Activated naive CD4-positive, alpha-beta T cell treated with anti-CD3 and anti-CD28 coated beads, Interleukin-2, amount 10 ng/mL, durations not matched to agents 7 days and 5 days (primary cell): ENCODE data around the gene SORCS2.

Experiments used
- CTCF ChIA-PET: fragments of 350-600 bp; sonication (Branson Sonifier 250); formaldehyde crosslinking; loops from one replicate; lab custom pipeline; 2021; ENCODE audit warnings: antibody characterized with exemption; lab: Charles Lee
- DNase-seq: peaks from one replicate; pipeline ENCODE4 v3.0.0-alpha.2; 2020
- H3K27ac Mint-ChIP-seq: one replicate; pipeline ENCODE4 v1.8.0; 2021; ENCODE audit warnings: mild to moderate bottlenecking, moderate library complexity, mixed read lengths
- H3K27me3 Mint-ChIP-seq: one replicate; pipeline ENCODE4 v1.8.0; 2021; ENCODE audit warnings: mild to moderate bottlenecking, mixed read lengths
- H3K36me3 Mint-ChIP-seq: one replicate; pipeline ENCODE4 v1.8.0; 2021; ENCODE audit warnings: mixed read lengths
- H3K4me1 Mint-ChIP-seq: one replicate; pipeline ENCODE4 v1.8.0; 2021; ENCODE audit warnings: mixed read lengths
- H3K4me3 Mint-ChIP-seq: one replicate; pipeline ENCODE4 v1.8.0; 2021; ENCODE audit warnings: mild to moderate bottlenecking, moderate library complexity, mixed read lengths
- H3K9me3 Mint-ChIP-seq: one replicate; pipeline ENCODE4 v1.8.0; 2021; ENCODE audit warnings: mixed read lengths

The SORCS2 gene

DNA sequence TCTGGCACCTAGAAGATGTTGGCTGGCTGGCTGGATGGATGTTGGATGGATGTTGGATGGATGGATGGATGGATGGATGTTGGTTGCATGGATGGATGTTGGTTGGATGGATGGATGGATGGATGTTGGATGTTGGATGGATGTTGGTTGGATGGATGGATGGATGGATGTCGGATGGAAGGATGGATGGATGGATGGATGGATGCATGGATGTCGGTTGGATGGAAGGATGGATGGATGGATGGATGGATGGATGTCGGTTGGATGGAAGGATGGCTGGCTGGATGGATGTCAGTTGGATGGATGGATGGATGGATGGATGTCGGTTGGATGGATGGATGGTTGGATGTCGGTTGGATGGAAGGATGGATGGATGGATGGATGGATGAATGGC lies 145.7 kb downstream of the SORCS2 start:
- no peak overlapping the region for H3K4me3 Mint-ChIP-seq
- H3K36me3 Mint-ChIP-seq: no peaks in the 10 kb centered on the region
- no peak overlapping the region for H3K27ac Mint-ChIP-seq
- no peaks in the 10 kb centered on the region for H3K27me3 Mint-ChIP-seq
- CTCF ChIA-PET: no interaction called here
- H3K4me1 Mint-ChIP-seq: no peaks in the 10 kb centered on the region
- DNase-seq: no peak
- H3K9me3 Mint-ChIP-seq: peaks cover 7% of the 10 kb centered on the region

DNA sequence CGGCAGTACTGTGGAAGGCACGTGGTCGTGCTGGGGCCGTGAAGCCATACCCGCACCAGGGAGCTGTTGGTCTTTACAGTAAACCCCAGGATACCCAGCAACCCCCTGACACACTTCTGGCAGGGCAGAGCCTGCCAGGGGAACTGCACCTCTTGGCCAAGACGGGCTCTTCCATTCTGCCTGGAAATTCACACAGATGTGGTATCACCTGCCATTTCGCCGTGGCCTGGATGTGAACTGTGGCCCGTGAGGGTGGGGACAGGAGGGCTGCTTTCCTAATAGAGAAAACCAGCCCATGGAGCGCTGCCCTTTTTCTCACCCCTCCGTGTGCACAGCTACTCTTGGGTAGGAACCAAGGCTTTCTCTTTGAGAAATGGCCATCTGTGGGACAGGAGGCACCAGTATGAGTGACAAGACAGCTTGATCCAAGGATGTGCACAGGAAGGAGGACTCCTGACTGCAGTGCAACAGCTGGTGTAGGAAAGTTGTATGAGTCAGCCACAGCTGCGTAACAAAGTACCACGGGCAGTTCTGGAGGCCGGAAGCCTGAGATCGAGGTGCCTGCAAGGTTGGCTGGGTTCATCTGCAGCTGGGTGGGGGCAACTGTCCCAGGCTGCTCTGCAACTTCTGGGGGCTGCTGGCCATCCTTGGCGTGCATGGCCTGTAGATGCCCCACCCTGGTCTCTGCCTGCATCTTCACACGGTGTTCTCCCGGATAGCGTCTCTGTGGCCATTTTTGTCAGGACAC lies 146.7 kb downstream of the SORCS2 start:
- no peak for DNase-seq
- H3K27ac Mint-ChIP-seq: no peak overlapping the region
- no peaks in the 10 kb centered on the region for H3K36me3 Mint-ChIP-seq
- no peak overlapping the region for H3K4me3 Mint-ChIP-seq
- CTCF ChIA-PET: no interaction called here
- no peaks in the 10 kb centered on the region for H3K27me3 Mint-ChIP-seq
- peaks cover 7% of the 10 kb centered on the region for H3K9me3 Mint-ChIP-seq
- no peaks in the 10 kb centered on the region for H3K4me1 Mint-ChIP-seq

DNA sequence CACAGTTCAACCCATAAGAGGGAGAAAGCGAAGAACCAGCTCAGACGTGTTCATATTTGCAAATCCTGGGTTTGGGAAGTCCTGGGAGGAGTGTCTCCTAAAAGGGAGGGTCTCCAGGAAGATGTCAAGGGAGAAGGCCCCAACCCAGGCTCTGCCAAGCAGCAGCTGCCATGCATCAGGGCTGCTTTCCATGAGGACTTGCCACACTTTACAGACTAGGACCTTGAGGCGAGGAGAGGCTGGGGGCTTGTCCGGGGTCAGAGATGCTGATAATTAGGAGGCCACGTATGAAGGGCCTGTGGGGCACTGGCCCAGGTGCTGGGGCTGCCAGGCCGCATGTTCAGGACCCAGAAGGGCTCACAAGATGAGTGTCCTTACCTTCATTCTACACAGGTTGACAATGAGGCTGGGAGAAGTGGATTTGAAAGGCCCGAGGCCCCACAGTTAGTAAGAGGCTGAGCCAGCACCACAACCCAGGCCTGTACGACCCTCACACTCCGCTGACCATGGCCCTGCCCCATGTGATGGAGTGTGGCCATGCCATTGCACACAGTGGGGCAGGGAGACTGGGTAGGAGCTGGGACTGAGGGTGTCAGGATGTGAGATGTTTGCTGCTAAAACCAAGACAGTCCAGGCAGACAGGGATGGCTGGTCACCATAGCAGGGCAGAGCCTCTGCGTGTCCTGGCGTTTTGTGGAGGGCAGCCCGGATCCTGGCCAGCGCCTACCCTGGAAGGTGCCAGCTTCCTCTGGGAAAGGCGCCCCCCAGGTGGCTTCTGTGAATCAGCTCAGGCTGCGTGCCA lies 147.6 kb downstream of the SORCS2 start:
- no peaks in the 10 kb centered on the region for H3K4me1 Mint-ChIP-seq
- peaks cover 4% of the 10 kb centered on the region for H3K27me3 Mint-ChIP-seq
- no peak overlapping the region for H3K27ac Mint-ChIP-seq
- no peak for DNase-seq
- H3K36me3 Mint-ChIP-seq: no peaks in the 10 kb centered on the region
- H3K4me3 Mint-ChIP-seq: no peak overlapping the region
- H3K9me3 Mint-ChIP-seq: peaks cover 7% of the 10 kb centered on the region
- CTCF ChIA-PET: no interaction called here

DNA sequence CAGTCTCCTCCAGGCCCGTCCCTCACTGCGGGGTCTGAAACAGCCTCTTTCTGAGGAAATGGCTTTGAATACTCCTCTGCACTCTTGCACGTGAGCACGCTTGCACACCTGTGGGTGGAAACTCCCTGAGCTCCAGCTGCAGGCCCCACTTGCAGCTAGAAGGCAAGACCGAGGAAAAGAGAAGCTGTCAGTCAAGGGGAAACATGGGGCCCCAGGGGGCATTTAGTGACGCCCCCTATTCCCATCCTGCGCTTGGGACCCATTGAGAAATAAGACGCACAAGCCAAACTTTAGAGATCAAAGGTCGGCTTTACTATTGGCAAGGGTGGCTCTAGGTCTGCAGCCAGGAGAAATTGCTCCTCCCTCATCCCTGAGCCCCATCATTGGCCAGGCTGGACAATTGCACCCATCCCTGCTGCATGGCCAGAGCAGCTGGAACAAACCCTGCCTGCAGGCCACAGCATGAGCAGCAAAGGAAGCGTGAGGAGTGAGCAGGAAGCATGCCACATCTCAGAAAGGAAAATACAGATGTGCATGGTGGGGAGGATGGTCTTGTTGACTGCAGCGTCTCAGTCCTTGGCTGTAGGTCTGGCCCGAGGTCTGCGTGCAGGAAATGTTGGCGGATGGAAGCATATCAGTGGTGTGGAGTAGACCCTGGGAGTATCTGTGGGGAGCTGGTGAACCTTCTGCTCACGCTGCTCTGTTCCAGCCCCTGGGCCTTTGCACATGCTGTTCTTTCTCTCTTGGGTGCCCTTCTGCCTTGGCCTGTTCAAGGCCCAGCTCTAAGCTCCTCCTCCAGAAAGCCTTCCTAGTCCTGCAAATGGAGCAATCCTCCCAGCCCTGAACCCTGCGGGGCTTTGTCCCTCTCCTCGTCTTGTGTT lies 148.5 kb downstream of the SORCS2 start:
- Mint-ChIP-seq H3K9me3 (peaks cover 11% of the 10 kb centered on the region), H3K27ac (no peak overlapping the region), H3K4me3 (no peak overlapping the region), H3K27me3 (peaks cover 4% of the 10 kb centered on the region), H3K4me1 (no peaks in the 10 kb centered on the region), H3K36me3 (no peaks in the 10 kb centered on the region)
- CTCF ChIA-PET: no interaction called here
- no peak for DNase-seq

DNA sequence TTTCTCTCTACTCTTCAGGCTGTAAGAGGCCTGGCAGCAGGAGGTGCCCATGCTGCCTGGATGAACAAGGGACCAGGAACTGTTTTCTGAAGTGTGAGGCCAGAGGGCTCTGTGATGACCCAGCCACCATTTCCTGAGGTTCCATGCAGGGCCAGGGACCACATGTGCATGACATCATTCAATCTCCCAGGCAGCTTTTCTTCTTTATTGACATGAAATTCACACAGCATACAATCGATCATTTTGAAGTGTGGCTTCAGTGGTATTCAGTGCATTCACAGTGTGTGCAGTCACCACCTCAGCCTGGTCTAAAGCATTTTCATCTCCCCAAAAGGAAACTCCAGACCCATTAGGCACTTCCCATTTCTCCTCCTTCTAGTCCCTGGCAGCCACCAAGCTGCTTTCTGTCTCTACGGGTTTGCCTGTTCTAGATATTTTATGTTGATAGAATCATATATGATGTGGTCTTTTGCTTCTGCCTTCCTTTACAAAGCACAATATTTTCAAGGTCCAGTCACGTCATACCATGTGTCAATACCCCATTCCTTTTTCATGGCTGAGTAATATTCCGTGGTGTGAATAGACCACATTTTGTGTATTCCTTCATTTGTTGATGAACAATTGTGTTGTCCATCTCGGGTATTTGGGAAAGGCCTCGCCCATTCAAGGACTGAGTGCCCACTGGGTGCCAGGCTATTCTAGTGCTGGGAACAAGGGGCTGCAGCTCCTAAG lies 149.3 kb downstream of the SORCS2 start:
- no peak overlapping the region for H3K4me3 Mint-ChIP-seq
- H3K9me3 Mint-ChIP-seq: peaks cover 15% of the 10 kb centered on the region
- no peaks in the 10 kb centered on the region for H3K36me3 Mint-ChIP-seq
- H3K4me1 Mint-ChIP-seq: no peaks in the 10 kb centered on the region
- no peak for DNase-seq
- H3K27me3 Mint-ChIP-seq: peaks cover 4% of the 10 kb centered on the region
- CTCF ChIA-PET: no interaction called here
- H3K27ac Mint-ChIP-seq: no peak overlapping the region

DNA sequence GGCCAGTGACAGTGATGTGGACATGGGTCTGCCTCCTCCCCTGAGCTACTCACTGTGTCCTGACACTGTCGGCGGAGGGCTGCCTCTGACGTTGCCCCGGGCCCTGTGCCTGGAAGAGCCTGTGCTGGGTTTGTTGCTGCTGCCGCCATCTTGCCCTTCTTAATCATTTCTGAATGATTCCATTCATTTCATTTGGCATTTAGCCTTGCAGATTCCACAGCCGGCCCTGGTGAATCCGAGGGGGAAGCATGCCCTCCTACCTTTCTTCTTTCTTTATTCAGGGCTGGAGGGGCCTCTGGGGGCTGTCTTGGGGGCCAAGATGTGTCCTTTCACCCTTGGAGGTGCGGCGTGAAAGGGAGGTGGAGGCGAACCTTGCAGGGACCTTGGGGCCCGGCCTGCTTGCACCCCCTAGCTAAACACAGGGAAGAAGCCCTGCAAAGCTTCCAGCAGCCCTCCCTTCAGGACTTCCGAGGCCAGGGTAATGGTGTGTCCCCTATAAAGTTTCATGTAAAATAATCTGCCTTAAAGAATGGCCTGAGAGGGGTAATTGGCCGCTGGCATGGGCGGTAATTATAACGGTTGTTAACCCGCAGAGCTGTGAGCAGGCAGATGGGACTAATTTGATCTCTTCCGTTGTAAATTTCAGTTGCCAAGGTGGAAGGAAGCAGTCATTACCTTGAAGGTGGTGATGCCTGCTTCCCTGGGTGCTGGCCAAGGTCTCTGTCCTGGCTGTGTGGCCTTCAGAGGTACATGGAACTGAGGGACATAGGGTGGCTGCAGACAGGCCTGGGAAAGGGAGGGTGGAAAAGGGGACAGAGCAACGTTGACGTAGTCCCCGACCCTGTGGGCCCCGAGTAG lies 150.1 kb downstream of the SORCS2 start:
- no peaks in the 10 kb centered on the region for H3K36me3 Mint-ChIP-seq
- CTCF ChIA-PET: no interaction called here
- peaks cover 4% of the 10 kb centered on the region for H3K27me3 Mint-ChIP-seq
- no peak for DNase-seq
- no peak overlapping the region for H3K4me3 Mint-ChIP-seq
- no peaks in the 10 kb centered on the region for H3K4me1 Mint-ChIP-seq
- peaks cover 16% of the 10 kb centered on the region for H3K9me3 Mint-ChIP-seq
- H3K27ac Mint-ChIP-seq: no peak overlapping the region

DNA sequence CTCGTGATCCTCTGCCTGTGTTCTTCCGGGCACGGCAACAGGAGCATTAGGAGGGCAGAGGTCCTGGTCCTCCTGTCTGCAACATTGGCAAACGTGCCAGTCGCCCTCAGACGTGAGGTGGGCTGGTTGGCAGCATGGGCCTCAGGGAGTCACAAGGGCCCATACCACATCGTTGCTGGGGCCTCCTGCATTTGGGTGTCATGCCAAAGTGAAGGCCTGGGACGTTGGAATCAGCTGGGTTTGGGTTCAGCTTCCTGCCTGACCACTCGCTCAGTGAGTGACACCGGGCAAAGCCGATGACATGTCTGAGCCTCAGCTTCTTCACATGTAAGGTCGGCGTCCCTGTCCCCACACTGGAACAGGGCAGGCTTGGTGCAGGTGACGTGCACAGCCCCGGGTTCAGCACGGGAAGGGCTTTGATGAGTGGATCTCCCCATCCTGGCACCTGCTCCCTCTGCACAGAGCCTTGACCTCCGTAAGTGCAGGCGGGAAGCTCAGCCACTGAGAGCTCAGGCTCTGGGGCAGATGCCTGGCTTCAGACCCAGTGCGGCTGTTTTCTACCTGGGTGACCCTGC lies 150.8 kb downstream of the SORCS2 start:
- H3K4me3 Mint-ChIP-seq: no peak overlapping the region
- CTCF ChIA-PET: no interaction called here
- H3K27ac Mint-ChIP-seq: no peak overlapping the region
- no peak for DNase-seq
- no peaks in the 10 kb centered on the region for H3K36me3 Mint-ChIP-seq
- H3K4me1 Mint-ChIP-seq: no peaks in the 10 kb centered on the region
- H3K27me3 Mint-ChIP-seq: peaks cover 4% of the 10 kb centered on the region
- H3K9me3 Mint-ChIP-seq: peaks cover 16% of the 10 kb centered on the region

DNA sequence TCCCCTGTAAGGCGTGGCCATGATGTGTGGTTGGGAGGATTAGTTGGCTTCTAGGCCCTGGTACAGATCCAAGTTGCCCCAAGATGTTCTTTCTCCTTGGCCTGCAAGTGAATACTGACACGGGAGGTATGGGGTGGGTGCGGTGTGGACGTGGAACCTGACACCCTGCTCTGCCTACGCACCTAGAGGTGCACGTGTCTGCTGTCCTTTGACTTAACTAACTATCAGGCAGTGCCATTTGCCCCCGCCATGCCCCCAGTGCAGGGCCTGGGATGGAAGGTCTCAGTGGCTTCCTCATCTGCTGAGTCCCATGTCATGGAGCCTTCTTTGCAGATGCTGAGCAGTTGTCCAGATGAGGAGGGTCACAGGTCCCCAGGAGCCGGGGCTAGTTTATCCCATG lies 151.6 kb downstream of the SORCS2 start:
- Mint-ChIP-seq H3K9me3 (peaks cover 16% of the 10 kb centered on the region), H3K27me3 (peaks cover 4% of the 10 kb centered on the region), H3K4me3 (no peak overlapping the region), H3K4me1 (no peaks in the 10 kb centered on the region), H3K36me3 (no peaks in the 10 kb centered on the region), H3K27ac (no peak overlapping the region)
- DNase-seq: no peak
- CTCF ChIA-PET: no interaction called here

DNA sequence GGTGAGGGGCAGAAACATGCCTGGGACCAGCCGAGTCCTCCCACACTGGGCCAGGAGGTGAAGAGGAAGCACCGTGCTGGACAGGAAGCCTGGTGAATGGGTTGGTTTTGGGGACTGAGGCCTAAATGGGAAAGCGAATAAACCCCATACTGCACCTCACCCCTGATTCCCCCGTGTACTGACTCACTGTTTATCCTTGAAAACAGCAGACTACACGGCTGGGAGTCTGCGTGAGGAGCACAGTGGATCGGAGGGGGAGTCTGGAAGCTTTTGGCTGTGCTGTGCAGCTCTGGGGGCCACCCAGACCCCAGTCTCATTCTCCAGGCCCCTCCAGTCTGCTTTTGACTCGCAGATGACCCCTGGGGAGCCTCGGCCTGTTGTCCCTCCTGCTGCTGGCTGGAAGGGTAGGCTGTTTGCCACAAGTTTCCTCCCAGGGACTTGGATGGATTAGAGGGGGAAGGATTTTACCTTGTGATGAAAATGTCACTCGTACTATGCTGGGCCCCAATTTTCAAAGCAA lies 152.4 kb downstream of the SORCS2 start:
- Mint-ChIP-seq H3K27me3 (peaks cover 4% of the 10 kb centered on the region), H3K9me3 (peaks cover 12% of the 10 kb centered on the region), H3K27ac (no peak overlapping the region), H3K4me3 (no peak overlapping the region), H3K36me3 (no peaks in the 10 kb centered on the region), H3K4me1 (no peaks in the 10 kb centered on the region)
- CTCF ChIA-PET: interaction anchor here (1.7 kb wide), 1 partner anchor 9 kb away, joined by 7 read pairs; no protein-coding TSS in a partner anchor
- no peak for DNase-seq

DNA sequence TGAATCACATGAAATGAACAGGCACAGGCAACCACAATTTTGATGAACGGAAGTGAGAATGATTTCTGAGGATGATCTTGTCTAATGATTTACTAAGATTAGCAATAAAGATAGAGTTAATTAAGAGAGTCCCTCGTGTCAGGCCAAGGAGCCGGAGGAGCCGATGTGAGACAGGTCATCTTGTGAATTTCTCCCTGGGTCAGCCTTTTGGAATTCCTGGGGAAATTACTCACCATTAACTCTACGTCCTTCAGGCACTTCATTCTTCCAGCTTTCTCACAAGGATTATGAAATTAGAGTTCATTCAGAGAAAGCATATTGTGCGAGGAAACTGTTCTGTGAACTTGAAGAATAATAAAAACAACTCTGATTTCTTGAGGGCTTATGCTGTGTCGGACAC lies 155.6 kb downstream of the SORCS2 start:
- no peaks in the 10 kb centered on the region for H3K4me1 Mint-ChIP-seq
- DNase-seq: no peak
- CTCF ChIA-PET: no interaction called here

DNA sequence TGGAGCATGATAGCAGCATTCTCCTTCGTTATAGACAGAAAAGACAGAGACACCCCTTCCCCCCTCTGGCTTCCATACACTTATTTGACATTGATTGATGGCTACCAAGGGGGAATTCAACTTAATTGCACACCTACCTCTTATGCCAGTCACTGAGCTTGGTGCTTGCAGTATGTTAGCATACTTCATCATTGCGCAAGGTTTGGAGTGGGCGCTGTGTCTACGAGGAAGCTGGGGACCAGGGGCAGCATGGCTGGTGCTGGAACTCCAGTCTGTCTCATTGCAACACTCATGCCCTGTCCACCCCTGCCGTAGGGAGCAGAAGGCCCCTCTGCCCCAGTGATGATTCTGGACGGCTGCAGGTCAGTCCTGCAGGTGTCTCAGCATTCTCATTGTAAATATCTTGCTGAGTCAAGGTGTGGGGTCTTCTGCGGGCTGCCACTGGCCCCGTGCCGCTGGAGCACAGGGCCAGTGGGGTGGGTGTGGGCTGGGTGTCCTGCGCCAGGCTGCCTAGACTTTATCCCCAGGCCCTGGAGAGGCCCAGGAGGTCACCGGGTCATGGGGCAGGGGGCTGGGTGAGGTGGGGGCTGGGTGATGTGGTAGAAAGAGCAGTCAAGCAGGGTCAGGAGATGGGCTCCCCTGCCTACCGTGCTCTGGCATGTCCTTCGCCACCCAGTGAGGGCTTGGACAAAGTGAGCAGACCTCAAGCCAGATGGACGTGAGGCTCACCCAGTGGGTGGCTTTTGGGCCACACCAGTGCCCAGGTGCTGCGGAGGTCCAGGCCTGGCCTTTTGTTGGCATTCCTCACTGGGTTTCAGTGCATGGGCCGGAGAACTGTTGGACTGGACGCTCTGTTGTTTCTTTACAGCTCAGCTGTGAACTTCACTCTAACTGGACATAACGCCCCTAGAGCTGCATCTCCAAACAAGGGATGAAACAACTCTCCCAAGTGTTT lies 156.9 kb downstream of the SORCS2 start:
- CTCF ChIA-PET: no interaction called here
- peaks cover 9% of the 10 kb centered on the region for H3K9me3 Mint-ChIP-seq
- no peak overlapping the region for H3K4me3 Mint-ChIP-seq
- H3K27ac Mint-ChIP-seq: no peak overlapping the region
- H3K4me1 Mint-ChIP-seq: no peaks in the 10 kb centered on the region
- peaks cover 4% of the 10 kb centered on the region for H3K27me3 Mint-ChIP-seq
- no peaks in the 10 kb centered on the region for H3K36me3 Mint-ChIP-seq
- no peak for DNase-seq

More for the DNA sequence above, 155.6 kb downstream of the SORCS2 start:
- H3K27me3 Mint-ChIP-seq: peaks cover 4% of the 10 kb centered on the region
- no peaks in the 10 kb centered on the region for H3K36me3 Mint-ChIP-seq
- peaks cover 9% of the 10 kb centered on the region for H3K9me3 Mint-ChIP-seq
- no peak overlapping the region for H3K27ac Mint-ChIP-seq
- no peak overlapping the region for H3K4me3 Mint-ChIP-seq

DNA sequence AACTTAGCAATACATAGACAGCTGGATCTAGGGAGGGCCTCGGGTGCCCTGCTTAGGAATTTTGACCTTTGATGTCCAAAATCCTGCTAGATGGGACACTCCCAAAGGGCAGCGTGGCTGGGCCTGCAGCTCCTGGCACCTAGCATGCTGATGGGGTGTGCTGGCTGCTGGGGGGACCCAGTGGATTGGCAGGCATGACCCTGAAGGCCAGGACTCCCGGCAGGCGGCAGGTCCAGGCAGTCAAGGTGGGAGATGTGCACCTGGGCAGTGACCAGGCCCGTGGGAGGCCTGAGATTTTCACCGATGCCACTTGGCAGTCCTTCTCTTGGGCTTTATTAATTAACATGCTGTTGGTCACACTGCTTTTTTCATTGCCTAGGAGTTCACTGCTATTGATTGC lies 158.1 kb downstream of the SORCS2 start:
- Mint-ChIP-seq H3K36me3 (no peaks in the 10 kb centered on the region), H3K27ac (no peak overlapping the region), H3K4me1 (no peaks in the 10 kb centered on the region), H3K27me3 (no peaks in the 10 kb centered on the region), H3K9me3 (peaks cover 9% of the 10 kb centered on the region), H3K4me3 (no peak overlapping the region)
- no peak for DNase-seq
- CTCF ChIA-PET: no interaction called here
